ENCODE results near the gene C15orf39. TPM values are rescaled to one million over a fixed set of nuclear protein-coding genes. Genes with fewer than 3 reads are reported as not detected.

Gene C15orf39
- total RNA-seq, 2 experiments from 2014 or later, result 34.3 to 35.7 TPM

- H3K27ac Mint-ChIP-seq, result no peak overlapping the region
Observed at GRCh38 chr15:75167588-75168350, 33.9 kb upstream of the C15orf39 start.

DNA sequence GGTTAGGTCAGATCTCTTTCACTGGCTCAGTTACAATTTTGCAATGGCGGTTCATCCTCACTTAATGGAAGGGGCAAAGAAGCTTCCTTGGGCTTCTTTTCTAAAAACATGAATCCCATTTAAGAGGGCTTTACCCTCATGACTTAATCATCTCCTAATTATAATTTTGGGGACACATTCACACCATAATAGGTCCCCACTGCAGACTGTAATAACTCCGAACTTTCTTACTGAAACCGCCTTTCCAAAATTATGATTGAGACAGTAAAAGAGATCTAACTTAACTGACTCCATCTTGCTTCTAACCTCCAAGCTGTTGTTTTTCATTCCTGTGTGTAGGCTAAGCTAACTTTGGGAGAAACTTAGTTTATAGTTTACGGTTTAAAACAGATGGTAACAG is 33.3 kb upstream of the C15orf39 start:
- H3K4me3 Mint-ChIP-seq, result no peak overlapping the region
- no peaks in the 10 kb centered on the region for H3K36me3 Mint-ChIP-seq
- peaks cover 38% of the 10 kb centered on the region for H3K4me1 Mint-ChIP-seq
- no peaks in the 10 kb centered on the region for H3K9me3 Mint-ChIP-seq
- H3K27me3 Mint-ChIP-seq, result peaks cover 7% of the 10 kb centered on the region
- DNase-seq, result no peak
- H3K27ac Mint-ChIP-seq, result no peak overlapping the region

More at GRCh38 chr15:75167588-75168350, 33.9 kb upstream of the C15orf39 start:
- Mint-ChIP-seq H3K9me3 (no peaks in the 10 kb centered on the region), H3K27me3 (peaks cover 7% of the 10 kb centered on the region), H3K4me1 (peaks cover 36% of the 10 kb centered on the region), H3K36me3 (no peaks in the 10 kb centered on the region), H3K4me3 (no peak overlapping the region)
- DNase-seq, result no peak

GRCh38 chr15:75170203-75170602 is 31.5 kb upstream of the C15orf39 start:
- H3K4me3 Mint-ChIP-seq, result no peak overlapping the region
- no peak for DNase-seq
- peaks cover 7% of the 10 kb centered on the region for H3K27me3 Mint-ChIP-seq
- no peaks in the 10 kb centered on the region for H3K36me3 Mint-ChIP-seq
- no peak overlapping the region for H3K27ac Mint-ChIP-seq
- H3K9me3 Mint-ChIP-seq, result no peaks in the 10 kb centered on the region
- H3K4me1 Mint-ChIP-seq, result peaks cover 38% of the 10 kb centered on the region

DNA sequence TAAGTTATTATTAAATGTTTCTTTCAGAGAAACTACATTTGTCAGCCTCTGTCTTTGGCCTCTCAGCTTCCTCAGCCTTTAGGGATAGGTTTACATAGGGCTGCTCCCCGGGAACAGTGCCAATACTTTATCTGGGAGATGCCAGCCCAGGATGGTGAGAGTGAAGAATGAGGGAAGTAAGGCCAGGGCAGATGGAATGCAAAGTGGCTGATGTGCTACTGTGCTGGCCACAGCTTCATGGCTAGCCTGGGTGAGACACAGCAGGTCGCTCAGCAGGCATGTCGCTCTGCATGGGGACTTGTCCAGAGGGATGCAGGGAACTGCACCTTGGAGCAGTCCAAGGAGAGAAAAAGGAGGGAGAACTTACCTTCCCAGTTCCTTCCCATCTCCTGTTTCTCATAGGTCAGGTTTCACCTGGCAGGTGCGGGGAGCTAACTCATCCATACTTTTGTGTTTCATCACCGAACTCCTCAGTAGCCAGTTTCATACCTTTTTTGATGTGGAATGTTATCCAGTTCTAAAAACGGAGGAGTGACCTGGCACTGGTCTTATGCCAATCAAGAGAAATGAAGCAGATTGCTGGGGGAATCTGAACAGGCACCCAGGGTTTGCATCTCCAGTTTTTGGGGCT is 30.9 kb upstream of the C15orf39 start:
- H3K27ac Mint-ChIP-seq, result peak overlapping the region; percentile 61
- H3K36me3 Mint-ChIP-seq, result no peaks in the 10 kb centered on the region
- H3K9me3 Mint-ChIP-seq, result no peaks in the 10 kb centered on the region
- H3K4me1 Mint-ChIP-seq, result peaks cover 38% of the 10 kb centered on the region
- no peak for DNase-seq
- no peak overlapping the region for H3K4me3 Mint-ChIP-seq
- peaks cover 7% of the 10 kb centered on the region for H3K27me3 Mint-ChIP-seq

GRCh38 chr15:75171408-75171807 is 30.3 kb upstream of the C15orf39 start:
- no peaks in the 10 kb centered on the region for H3K9me3 Mint-ChIP-seq
- peaks cover 12% of the 10 kb centered on the region for H3K27me3 Mint-ChIP-seq
- H3K36me3 Mint-ChIP-seq, result no peaks in the 10 kb centered on the region
- no peak overlapping the region for H3K4me3 Mint-ChIP-seq
- H3K4me1 Mint-ChIP-seq, result peaks cover 38% of the 10 kb centered on the region
- peak; percentile 65 for DNase-seq
- peak overlapping the region; percentile 61 for H3K27ac Mint-ChIP-seq

GRCh38 chr15:75172284-75172820 is 29.3 kb upstream of the C15orf39 start:
- H3K27ac Mint-ChIP-seq, result peak overlapping the region; percentile 46
- no peaks in the 10 kb centered on the region for H3K36me3 Mint-ChIP-seq
- no peak for DNase-seq
- peaks cover 22% of the 10 kb centered on the region for H3K27me3 Mint-ChIP-seq
- no peak overlapping the region for H3K4me3 Mint-ChIP-seq
- no peaks in the 10 kb centered on the region for H3K9me3 Mint-ChIP-seq
- H3K4me1 Mint-ChIP-seq, result peaks cover 38% of the 10 kb centered on the region

DNA sequence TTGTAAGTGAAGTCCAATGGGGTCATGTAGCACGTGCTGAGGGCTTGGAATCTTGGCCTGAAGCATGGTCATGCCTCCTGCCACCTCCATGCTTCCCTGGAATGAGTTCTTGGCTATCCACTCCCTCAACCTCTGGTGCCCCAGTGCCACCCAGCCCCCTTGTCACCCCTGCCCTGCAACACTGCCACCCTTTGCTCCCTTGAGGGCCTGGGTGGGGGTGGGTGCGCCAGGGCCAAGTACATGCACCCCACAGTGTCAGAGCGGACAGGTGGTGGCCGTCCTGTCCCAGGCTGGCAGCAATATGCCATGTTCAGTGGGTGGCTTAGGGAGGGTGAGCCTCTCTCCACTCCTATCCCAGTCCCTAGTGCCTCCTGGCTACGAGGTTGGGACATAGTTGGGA is 27.6 kb upstream of the C15orf39 start:
- Mint-ChIP-seq H3K4me3 (no peak overlapping the region), H3K9me3 (no peaks in the 10 kb centered on the region), H3K27ac (no peak overlapping the region), H3K27me3 (peaks cover 35% of the 10 kb centered on the region), H3K36me3 (no peaks in the 10 kb centered on the region), H3K4me1 (peaks cover 35% of the 10 kb centered on the region)
- no peak for DNase-seq

DNA sequence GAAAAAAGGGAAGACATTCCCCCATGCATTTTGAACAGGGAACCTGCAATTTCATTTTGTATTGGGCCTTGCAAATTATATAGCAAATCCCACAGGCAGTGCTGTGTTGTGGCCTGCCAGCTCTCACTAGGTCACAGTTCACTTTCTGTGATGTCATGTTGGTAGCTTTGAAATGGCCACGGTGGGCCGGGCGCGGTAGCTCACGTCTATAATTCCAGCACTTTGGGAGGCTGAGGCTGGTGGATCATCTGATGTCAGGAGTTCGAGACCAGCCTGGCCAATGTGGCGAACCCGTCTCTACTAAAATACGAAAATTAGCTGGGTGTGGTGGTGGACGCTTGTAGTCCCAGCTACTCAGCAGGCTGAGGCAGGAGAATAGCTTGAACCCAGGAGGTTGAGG is 27.0 kb upstream of the C15orf39 start:
- DNase-seq, result no peak
- peaks cover 40% of the 10 kb centered on the region for H3K27me3 Mint-ChIP-seq
- H3K4me3 Mint-ChIP-seq, result no peak overlapping the region
- peaks cover 33% of the 10 kb centered on the region for H3K4me1 Mint-ChIP-seq
- no peaks in the 10 kb centered on the region for H3K36me3 Mint-ChIP-seq
- H3K9me3 Mint-ChIP-seq, result no peaks in the 10 kb centered on the region
- no peak overlapping the region for H3K27ac Mint-ChIP-seq

GRCh38 chr15:75176396-75176761 is 25.3 kb upstream of the C15orf39 start:
- Mint-ChIP-seq H3K36me3 (no peaks in the 10 kb centered on the region), H3K9me3 (no peaks in the 10 kb centered on the region), H3K4me3 (no peak overlapping the region), H3K4me1 (peaks cover 20% of the 10 kb centered on the region), H3K27ac (no peak overlapping the region), H3K27me3 (peaks cover 53% of the 10 kb centered on the region)
- no peak for DNase-seq

DNA sequence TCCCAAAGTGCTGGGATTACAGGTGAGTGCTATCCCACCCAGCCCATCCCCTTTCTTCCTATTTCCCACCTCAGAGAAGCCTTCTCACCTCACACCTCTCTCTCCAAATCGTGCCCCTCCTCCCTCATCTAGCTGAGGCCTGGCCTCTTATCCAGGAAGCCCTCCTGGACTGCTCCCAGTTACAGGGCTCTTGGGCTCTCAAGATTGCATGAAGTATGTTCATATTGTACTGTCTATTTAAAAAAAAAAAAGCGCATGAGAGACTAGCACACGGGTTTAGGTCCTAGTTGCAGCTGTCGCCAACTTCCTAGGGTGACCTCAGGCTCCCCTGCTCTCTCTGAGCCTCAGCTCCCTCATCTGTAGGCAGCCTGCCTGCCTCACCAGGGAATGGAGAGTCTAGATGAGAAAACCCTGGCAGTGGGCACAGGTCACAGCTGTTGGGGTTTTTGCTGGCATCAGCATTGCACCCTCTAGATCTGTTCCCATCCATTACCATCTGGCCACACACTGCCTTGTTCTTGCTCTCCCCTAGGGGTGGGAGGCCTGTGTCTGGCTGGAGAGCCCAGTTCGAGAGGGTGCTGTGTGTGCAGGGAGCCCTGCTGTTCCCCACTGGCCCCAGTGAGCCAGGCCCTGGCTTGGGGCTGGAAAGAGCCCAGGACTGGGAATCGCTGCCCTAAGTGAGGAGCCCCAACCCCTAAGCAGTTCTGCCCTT is 24.2 kb upstream of the C15orf39 start:
- DNase-seq, result no peak
- no peaks in the 10 kb centered on the region for H3K9me3 Mint-ChIP-seq
- no peaks in the 10 kb centered on the region for H3K36me3 Mint-ChIP-seq
- H3K27ac Mint-ChIP-seq, result no peak overlapping the region
- H3K27me3 Mint-ChIP-seq, result peaks cover 58% of the 10 kb centered on the region
- H3K4me1 Mint-ChIP-seq, result peaks cover 9% of the 10 kb centered on the region
- no peak overlapping the region for H3K4me3 Mint-ChIP-seq

GRCh38 chr15:75178171-75178937 is 23.3 kb upstream of the C15orf39 start:
- Mint-ChIP-seq H3K27ac (no peak overlapping the region), H3K4me3 (no peak overlapping the region), H3K36me3 (no peaks in the 10 kb centered on the region), H3K27me3 (peaks cover 58% of the 10 kb centered on the region), H3K9me3 (no peaks in the 10 kb centered on the region), H3K4me1 (peaks cover 5% of the 10 kb centered on the region)
- DNase-seq, result peak; percentile 14

GRCh38 chr15:75178938-75179745 is 22.5 kb upstream of the C15orf39 start:
- H3K27me3 Mint-ChIP-seq, result peaks cover 60% of the 10 kb centered on the region
- no peaks in the 10 kb centered on the region for H3K9me3 Mint-ChIP-seq
- peaks cover 5% of the 10 kb centered on the region for H3K4me1 Mint-ChIP-seq
- H3K27ac Mint-ChIP-seq, result no peak overlapping the region
- DNase-seq, result no peak
- no peaks in the 10 kb centered on the region for H3K36me3 Mint-ChIP-seq
- no peak overlapping the region for H3K4me3 Mint-ChIP-seq

GRCh38 chr15:75179746-75180140 is 21.9 kb upstream of the C15orf39 start:
- Mint-ChIP-seq H3K27me3 (peaks cover 64% of the 10 kb centered on the region), H3K36me3 (no peaks in the 10 kb centered on the region), H3K9me3 (no peaks in the 10 kb centered on the region), H3K4me3 (no peak overlapping the region), H3K4me1 (peaks cover 5% of the 10 kb centered on the region), H3K27ac (no peak overlapping the region)
- DNase-seq, result no peak

DNA sequence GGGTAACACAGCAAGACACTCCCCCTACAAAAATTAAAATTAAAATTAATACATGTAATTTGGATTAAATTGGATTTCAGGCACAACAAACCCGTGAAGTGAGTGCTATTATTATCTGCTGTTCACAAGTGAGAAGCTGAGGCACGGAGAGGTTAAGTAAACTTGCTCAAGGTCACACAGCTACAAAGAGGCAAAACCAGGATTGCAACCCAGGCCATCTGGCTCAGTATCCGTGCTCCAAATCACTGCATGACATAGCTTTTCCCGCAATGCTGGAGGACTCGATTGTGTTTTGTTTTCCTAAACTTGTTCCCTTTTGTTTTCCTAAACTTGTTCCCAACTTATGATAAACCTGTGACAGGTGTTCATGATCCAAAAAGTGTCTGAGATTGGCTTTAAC is 19.9 kb upstream of the C15orf39 start:
- Mint-ChIP-seq H3K27me3 (peaks cover 55% of the 10 kb centered on the region), H3K36me3 (no peaks in the 10 kb centered on the region), H3K9me3 (no peaks in the 10 kb centered on the region), H3K27ac (no peak overlapping the region), H3K4me1 (peaks cover 5% of the 10 kb centered on the region), H3K4me3 (no peak overlapping the region)
- DNase-seq, result no peak
